ENCODE measurements around the gene KLHDC8B. TPM values are rescaled to one million over a fixed set of nuclear protein-coding genes. Genes with fewer than 3 reads are reported as not detected.

The KLHDC8B gene
- total and polyA plus RNA-seq, 2 of the 4 experiments (the other 2 are of a cell fraction), result 16.3 to 16.5 TPM

GRCh38 chr3:49181351-49181750 lies 10.0 kb downstream of the KLHDC8B start:
- Histone ChIP-seq H3K14ac (replicated peaks; ENCODE audit: low read depth, low read length) (no peak overlapping the region), H2BK5ac (ENCODE audit: low read depth, low read length, poor library complexity, severe bottlenecking) (no peak overlapping the region), H3K4me1 (ENCODE audit: control insufficient read depth, insufficient read depth, low read length) (no peaks in the 10 kb centered on the region), H3K9me1 (ENCODE audit: insufficient read depth, low read length) (no peaks in the 10 kb centered on the region), H3K79me1 (ENCODE audit: low read depth in 1 of 2, low read length in 2 of 2) (no peaks in the 10 kb centered on the region), H3K23ac (ENCODE audit: low read depth, low read length) (no peak overlapping the region), H3K4me3 (ENCODE audit: insufficient read depth, low read depth, low read length) (no peak overlapping the region), H3K27me3 (ENCODE audit: control insufficient read depth, insufficient read depth, low read length) (no peaks in the 10 kb centered on the region), H3K36me3 (ENCODE audit: control insufficient read depth, insufficient read depth, low read length) (peaks cover under 1% of the 10 kb centered on the region; the same call in 1 of the 2 replicates), H2AK5ac (ENCODE audit: low read depth, low read length) (no peak overlapping the region), H3K9ac (ENCODE audit: low read depth, low read length) (no peak overlapping the region), H4K20me1 (ENCODE audit: insufficient read depth, low read length) (no peaks in the 10 kb centered on the region), H2BK15ac (ENCODE audit: low read depth, low read length) (no peak overlapping the region), H2AFZ (replicated peaks; ENCODE audit: low read length, poor library complexity) (no peak overlapping the region), H2AK9ac (replicated peaks; ENCODE audit: low read depth, low read length, poor library complexity) (no peak overlapping the region), H4K8ac (ENCODE audit: low read depth in 2 of 2, low read length in 2 of 2) (no peak overlapping the region), H3K27ac (ENCODE audit: insufficient read depth, low read length) (no peak overlapping the region), H4K5ac (ENCODE audit: low read depth, low read length) (no peak overlapping the region), H2BK20ac (ENCODE audit: low read depth, low read length) (no peak overlapping the region), H3K9me3 (ENCODE audit: control insufficient read depth, insufficient read depth, low read length) (no peaks in the 10 kb centered on the region), H3K18ac (ENCODE audit: low read depth, low read length) (no peak overlapping the region), H2BK120ac (ENCODE audit: low read depth, low read length) (no peak overlapping the region), H3K4me2 (ENCODE audit: low read depth, low read length) (no peak overlapping the region), H4K91ac (ENCODE audit: insufficient read depth, low read depth, low read length) (no peak overlapping the region), H3K56ac (ENCODE audit: extremely low read depth, insufficient read depth, low read length) (no peak overlapping the region), H3K4ac (ENCODE audit: low read depth, low read length) (no peak overlapping the region)
- ChIA-PET CTCF (interaction anchor here (1.0 to 2.2 kb wide), 2 partner anchors 10 to 87 kb away, joined by 3 to 6 read pairs; partner anchors contain the start of gene KLHDC8B), POLR2A (ENCODE audit: unreplicated experiment) (interaction anchor here (0.5 kb wide), 1 partner anchor 272 kb away, joined by 6 read pairs; no protein-coding TSS in a partner anchor)
- dilution Hi-C loops (cut with HindIII; ENCODE audit: low sequenced_read_pairs, unreplicated experiment) (no loop called here), in situ Hi-C loops (cut with MboI; ENCODE audit: low sequenced_read_pairs) (no loop called here), intact Hi-C loops (cut with micrococcal nuclease) (no loop called here)
- DNase-seq, result no peak
- BruUV-seq (replicated peaks), result no TSS peak
- WGBS, 2 experiments (ENCODE audit: extremely low coverage in 2 of 2, insufficient read length in 1 of 2), result no CpG with 5 or more reads among the region's 6 CpGs
- no peak for TF ChIP-seq CHD1 (IDR thresholded peaks at IDR 0.05; ENCODE audit: low read depth, low read length)
- no peak for TF ChIP-seq ELK1 (IDR thresholded peaks at IDR 0.05; ENCODE audit: borderline replicate concordance, low read depth, low read length)
- no peak for TF ChIP-seq USF2 (IDR thresholded peaks at IDR 0.05; ENCODE audit: low read depth, low read length)
- no peak for TF ChIP-seq MAZ (IDR thresholded peaks at IDR 0.05; ENCODE audit: borderline replicate concordance, low read depth, low read length)
- no peak for TF ChIP-seq MXI1 (IDR thresholded peaks at IDR 0.05; ENCODE audit: borderline replicate concordance, low read depth, low read length)
- TF ChIP-seq NFE2L2 (IDR thresholded peaks at IDR 0.05; ENCODE audit: low read depth, low read length), result no peak
- no peak for TF ChIP-seq RFX5 (IDR thresholded peaks at IDR 0.05; ENCODE audit: low read depth, low read length)
- TF ChIP-seq RCOR1 (IDR thresholded peaks at IDR 0.05; ENCODE audit: insufficient replicate concordance, low read length), result no peak
- no peak for TF ChIP-seq BHLHE40 (IDR thresholded peaks at IDR 0.05; ENCODE audit: low read depth, low read length)
- no peak for TF ChIP-seq RAD21 (IDR thresholded peaks at IDR 0.05; ENCODE audit: low read length)
- TF ChIP-seq POLR2A (IDR thresholded peaks at IDR 0.05; ENCODE audit: low read depth, low read length), result no peak
- TF ChIP-seq, protein P1, sequence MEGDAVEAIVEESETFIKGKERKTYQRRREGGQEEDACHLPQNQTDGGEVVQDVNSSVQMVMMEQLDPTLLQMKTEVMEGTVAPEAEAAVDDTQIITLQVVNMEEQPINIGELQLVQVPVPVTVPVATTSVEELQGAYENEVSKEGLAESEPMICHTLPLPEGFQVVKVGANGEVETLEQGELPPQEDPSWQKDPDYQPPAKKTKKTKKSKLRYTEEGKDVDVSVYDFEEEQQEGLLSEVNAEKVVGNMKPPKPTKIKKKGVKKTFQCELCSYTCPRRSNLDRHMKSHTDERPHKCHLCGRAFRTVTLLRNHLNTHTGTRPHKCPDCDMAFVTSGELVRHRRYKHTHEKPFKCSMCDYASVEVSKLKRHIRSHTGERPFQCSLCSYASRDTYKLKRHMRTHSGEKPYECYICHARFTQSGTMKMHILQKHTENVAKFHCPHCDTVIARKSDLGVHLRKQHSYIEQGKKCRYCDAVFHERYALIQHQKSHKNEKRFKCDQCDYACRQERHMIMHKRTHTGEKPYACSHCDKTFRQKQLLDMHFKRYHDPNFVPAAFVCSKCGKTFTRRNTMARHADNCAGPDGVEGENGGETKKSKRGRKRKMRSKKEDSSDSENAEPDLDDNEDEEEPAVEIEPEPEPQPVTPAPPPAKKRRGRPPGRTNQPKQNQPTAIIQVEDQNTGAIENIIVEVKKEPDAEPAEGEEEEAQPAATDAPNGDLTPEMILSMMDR (conservative IDR thresholded peaks at IDR 0.05; ENCODE audit: low read depth, low read length), result no peak
- TF ChIP-seq MAFK (IDR thresholded peaks at IDR 0.05; ENCODE audit: low read depth, low read length), result no peak
- no peak for TF ChIP-seq SMC3 (IDR thresholded peaks at IDR 0.05; ENCODE audit: low read depth, low read length)
- no peak for ATAC-seq (ENCODE audit: low read depth)
